ENCODE measurements around the gene NYAP2.

- TF ChIP-seq ZBTB7A (IDR thresholded peaks at IDR 0.05; ENCODE audit: low read depth) (no peak), TAF1 (IDR thresholded peaks at IDR 0.05; ENCODE audit: low read depth) (no peak), REST (IDR thresholded peaks at IDR 0.05; ENCODE audit: low read depth) (no peak), EGR1 (IDR thresholded peaks at IDR 0.05) (no peak), EP300 (IDR thresholded peaks at IDR 0.05; ENCODE audit: borderline replicate concordance) (no peak), RAD21 (IDR thresholded peaks at IDR 0.05; ENCODE audit: low read depth) (no peak), TEAD4 (IDR thresholded peaks at IDR 0.05) (no peak), TCF12 (IDR thresholded peaks at IDR 0.05; ENCODE audit: low read depth) (no peak), YY1 (IDR thresholded peaks at IDR 0.05; ENCODE audit: low read depth) (no peak), NFIC (IDR thresholded peaks at IDR 0.05) (no peak), CEBPB (IDR thresholded peaks at IDR 0.05) (no peak)
Measured at GRCh38 chr2:225662101-225662500, 262.6 kb downstream of the NYAP2 start.

All from Ishikawa (cell line).